HepG2 (cell line): ENCODE results near the gene SLC8B1. TPM values are rescaled to one million over a fixed set of nuclear protein-coding genes. Genes with fewer than 3 reads are reported as not detected.

Experiments used
- ATAC-seq: fragments of 200-7000 bp; cut with Tn5 transposase; 3 replicates; pipeline ENCODE4 v1.9.1; 2020; ENCODE audit warnings: mild to moderate bottlenecking, moderate library complexity
- BruUV-seq: library from RNA; stranded (reverse); fragments of 400-500 nt; replicated peaks from 2 replicates; lab custom pipeline; 2021; lab: Mats Ljungman, UMichigan
- CTCF ChIA-PET: fragments of 300-600 bp; formaldehyde crosslinking; extraction: SDS; loops from one replicate; lab custom pipeline; 2021; ENCODE audit warnings: low total read pairs, inconsistent platforms, low intra/inter-chr PET ratio; lab: Yijun Ruan, JAX
- POLR2A ChIA-PET: fragments of 350-600 bp; sonication (Branson Sonifier 250); formaldehyde crosslinking; loops from one replicate; lab custom pipeline; 2020; ENCODE audit warnings: antibody characterized with exemption, inconsistent platforms; lab: Yijun Ruan, JAX
- DNase-seq: peaks from one replicate; pipeline ENCODE4 v3.0.0-alpha.2; 2015; ENCODE audit warnings: low spot score
- FAIRE-seq: peaks from 3 replicates; lab custom pipeline; 2011; peaks lifted over from hg19 to GRCh38; lab: Jason Lieb, UNC
- H2AFZ ChIP-seq: one replicate; pipeline ENCODE4 v1.6.1; 2011; ENCODE audit warnings: low read length, inconsistent platforms
- H3K27ac ChIP-seq: fragments of 300-600 bp; 3 replicates; pipeline ENCODE4 v1.8.0; 2011; ENCODE audit warnings: mixed run types, mild to moderate bottlenecking, mixed read lengths, low read length, inconsistent platforms; ENCODE audit not compliant: insufficient read depth; ENCODE audit errors: extremely low read length
- H3K27me3 ChIP-seq, 2 experiments: fragments of 200-600 bp in 1 of 2; 2 replicates in 1 of 2; 3 replicates in 1 of 2; pipeline versions ENCODE4 v1.6.0 to v1.8.0; 2011; ENCODE audit warnings: low read length in 2 of 2, mild to moderate bottlenecking in 2 of 2, moderate library complexity in 2 of 2, inconsistent platforms in 1 of 2; ENCODE audit not compliant: insufficient read depth in 2 of 2, control insufficient read depth in 1 of 2
- H3K36me3 ChIP-seq, 2 experiments: fragments of 200-600 bp in 1 of 2; replicated peaks in 1 of 2; 2 replicates in 1 of 2; 3 replicates in 1 of 2; pipeline versions ENCODE4 v1.5.1 to v1.8.0; 2011; ENCODE audit warnings: low read length in 2 of 2, inconsistent platforms in 1 of 2; ENCODE audit not compliant: insufficient read depth in 2 of 2, control insufficient read depth in 1 of 2
- H3K4me1 ChIP-seq: 2 replicates; pipeline ENCODE4 v1.5.1; 2012; ENCODE audit warnings: low read length, inconsistent platforms; ENCODE audit not compliant: insufficient read depth
- H3K4me2 ChIP-seq: 2 replicates; pipeline ENCODE4 v1.6.0; 2011; ENCODE audit warnings: low read depth, low read length, inconsistent platforms
- H3K4me3 ChIP-seq, 3 experiments: fragments of 200-600 bp in 1 of 3; sonication (generic), shearing (Covaris generic) in 1 of 3; replicated peaks in 1 of 3; 2 replicates each; pipeline ENCODE4 v1.5.1; 2011 to 2016; ENCODE audit warnings: low read length in 3 of 3, inconsistent platforms in 2 of 3, low read depth in 2 of 3, mild to moderate bottlenecking in 2 of 3, control low read depth in 1 of 3, mixed read lengths in 1 of 3; ENCODE audit not compliant: insufficient read depth in 1 of 3
- H3K79me2 ChIP-seq: one replicate; pipeline ENCODE4 v1.6.1; 2011; ENCODE audit warnings: low read length, inconsistent platforms; ENCODE audit not compliant: insufficient read depth
- H3K9ac ChIP-seq: 2 replicates; pipeline ENCODE4 v1.6.0; 2011; ENCODE audit warnings: mild to moderate bottlenecking, low read depth, low read length, inconsistent platforms; ENCODE audit not compliant: insufficient read depth
- H3K9me3 ChIP-seq: 2 replicates; pipeline ENCODE4 v1.5.1; 2012; ENCODE audit warnings: mild to moderate bottlenecking, low read length
- H4K20me1 ChIP-seq: 2 replicates; pipeline ENCODE4 v1.6.0; 2011; ENCODE audit warnings: inconsistent platforms, mild to moderate bottlenecking, low read length, moderate library complexity; ENCODE audit not compliant: insufficient read depth
- BRCA1 ChIP-seq: sonication (generic); formaldehyde crosslinking; IDR thresholded peaks from 2 replicates; pipeline ENCODE4 v1.4.0; 2020; ENCODE audit warnings: missing genetic modification reagents
- DNMT3B ChIP-seq: conservative IDR thresholded peaks from 2 replicates; pipeline ENCODE4 v1.6.1; 2016; ENCODE audit warnings: missing biosample characterization, control low read depth
- GABPB1 ChIP-seq: IDR thresholded peaks from 2 replicates; pipeline ENCODE4 v1.6.1; 2016; ENCODE audit warnings: mild to moderate bottlenecking, missing genetic modification reagents, moderate library complexity, missing compliant biosample characterization
- HNF4G ChIP-seq, 2 experiments: sonication (generic) in 1 of 2; formaldehyde crosslinking in 1 of 2; IDR thresholded peaks; 2 replicates each; pipeline versions ENCODE4 v1.4.0 to v1.6.1; 2011 to 2020; ENCODE audit warnings: borderline replicate concordance in 2 of 2, low read depth in 2 of 2, mild to moderate bottlenecking in 2 of 2, low read length in 1 of 2, missing genetic modification reagents in 1 of 2, moderate library complexity in 1 of 2
- HOXA7 ChIP-seq: sonication (generic); formaldehyde crosslinking; IDR thresholded peaks from 2 replicates; pipeline ENCODE4 v1.8.1; 2022; ENCODE audit warnings: mild to moderate bottlenecking, missing genetic modification reagents, moderate library complexity
- ISX ChIP-seq: sonication (generic); formaldehyde crosslinking; conservative IDR thresholded peaks from 2 replicates; pipeline ENCODE4 v1.5.0; 2020; ENCODE audit warnings: missing genetic modification reagents
- KDM6A ChIP-seq: IDR thresholded peaks from 2 replicates; pipeline ENCODE4 v1.6.1; 2016; ENCODE audit warnings: low read depth
- MAX ChIP-seq: IDR thresholded peaks from 2 replicates; pipeline ENCODE4 v1.6.1; 2012; ENCODE audit warnings: inconsistent platforms
- NFE2L1 ChIP-seq: sonication (generic); formaldehyde crosslinking; IDR thresholded peaks from 2 replicates; pipeline ENCODE4 v1.4.0; 2020; ENCODE audit warnings: missing genetic modification reagents, mild to moderate bottlenecking, borderline replicate concordance
- NR2F6 ChIP-seq, 2 experiments: IDR thresholded peaks; 2 replicates each; pipeline ENCODE4 v1.6.1; 2016; ENCODE audit warnings: antibody characterized with exemption in 1 of 2, mild to moderate bottlenecking in 1 of 2
- RARA ChIP-seq: IDR thresholded peaks from 2 replicates; pipeline ENCODE4 v1.6.1; 2016; ENCODE audit warnings: missing genetic modification reagents, missing compliant biosample characterization
- SAP130 ChIP-seq: IDR thresholded peaks from 2 replicates; pipeline ENCODE4 v1.6.1; 2016; ENCODE audit warnings: low read depth
- SKI ChIP-seq: fragments of 450-650 bp; IDR thresholded peaks from one replicate; pipeline ENCODE4 v1.6.1; 2018; ENCODE audit warnings: mild to moderate bottlenecking; ENCODE audit not compliant: partially characterized antibody
- SMAD1 ChIP-seq: sonication (generic); formaldehyde crosslinking; IDR thresholded peaks from 2 replicates; pipeline ENCODE4 v1.4.0; 2020; ENCODE audit warnings: missing genetic modification reagents, low read depth, mild to moderate bottlenecking, borderline replicate concordance
- SOX5 ChIP-seq: IDR thresholded peaks from 2 replicates; pipeline ENCODE4 v1.6.1; 2016; ENCODE audit warnings: borderline replicate concordance
- SOX6 ChIP-seq, 2 experiments: fragments of 450-650 bp in 1 of 2; sonication (generic) in 1 of 2; formaldehyde crosslinking in 1 of 2; IDR thresholded peaks; 2 replicates each; pipeline versions ENCODE4 v1.4.0 to v1.6.1; 2017 to 2020; ENCODE audit warnings: antibody characterized with exemption in 1 of 2, mild to moderate bottlenecking in 1 of 2, missing genetic modification reagents in 1 of 2
- TERF1 ChIP-seq: sonication (generic); formaldehyde crosslinking; IDR thresholded peaks from 2 replicates; pipeline ENCODE4 v1.8.0; 2022; ENCODE audit warnings: mild to moderate bottlenecking, missing genetic modification reagents, moderate library complexity
- U2AF1 ChIP-seq: fragments of 200-400 bp; formaldehyde crosslinking; optimal IDR thresholded peaks from 2 replicates; pipeline ENCODE3; 2017; ENCODE audit warnings: mild to moderate bottlenecking, low read depth, low read length
- ZNF205 ChIP-seq: IDR thresholded peaks from 2 replicates; pipeline ENCODE4 v1.6.1; 2018; ENCODE audit warnings: missing biosample characterization, missing genetic modification reagents
- ZNF24 ChIP-seq: fragments of 450-650 bp; IDR thresholded peaks from 2 replicates; pipeline ENCODE4 v1.6.1; 2017; ENCODE audit warnings: antibody characterized with exemption, mild to moderate bottlenecking
- ZNF543 ChIP-seq: sonication (generic); formaldehyde crosslinking; IDR thresholded peaks from 2 replicates; pipeline ENCODE4 v1.4.0; 2020; ENCODE audit warnings: mild to moderate bottlenecking, missing genetic modification reagents
- ZNF691 ChIP-seq: sonication (generic); formaldehyde crosslinking; IDR thresholded peaks from 2 replicates; pipeline ENCODE4 v1.4.0; 2020; ENCODE audit warnings: missing genetic modification reagents, low read depth, mild to moderate bottlenecking, borderline replicate concordance
- WGBS: methylation state at CpG from one replicate; pipeline ENCODE4 v1.1.6; 2017; ENCODE audit warnings: low lambda C conversion rate; 5-methylcytosine and 5-hydroxymethylcytosine counted together
- in situ Hi-C: cut with HindIII; loops from 2 replicates; pipeline ENCODE4 v1.10.0; 2017; ENCODE audit warnings: low pct_unique_long_range_greater_than_20kb; ENCODE audit not compliant: extremely low pct_ligation_motif_present
- intact Hi-C: fragments of 100-400 bp; cut with micrococcal nuclease; formaldehyde crosslinking; loops from one replicate; pipeline ENCODE4 v1.10.0; 2022; ENCODE audit not compliant: unreplicated experiment
- polyA plus RNA-seq, 8 experiments: library from polyadenylated mRNA; depleted of rRNA in 3 of 8; stranded (reverse) in 7 of 8; unstranded in 1 of 8; fragments of >200 nt; fragmentation: Illumina TruSeq in 4 of 8; extraction: Trizol in 4 of 8; gene quantifications; 2 replicates each; pipeline versions ENCODE4 v1.2.1 to v1.2.3, GENCODE V29; 2011 to 2016; ENCODE audit warnings: low read depth in 4 of 8, missing spikeins in 1 of 8, mixed read lengths in 1 of 8; ENCODE audit not compliant: insufficient read depth in 1 of 8
- total RNA-seq, 5 experiments: library from RNA; depleted of rRNA; stranded (reverse); fragments of >200 nt; fragmentation: Illumina TruSeq; extraction: Trizol; gene quantifications; 2 replicates each; pipeline ENCODE4 v1.2.3, GENCODE V29; 2016; ENCODE audit warnings: low read depth in 1 of 5
- TF ChIP-seq, protein P1 (sequence below): sonication (generic); formaldehyde crosslinking; IDR thresholded peaks from 2 replicates; pipeline ENCODE4 v1.4.0; 2020; ENCODE audit warnings: mild to moderate bottlenecking, missing genetic modification reagents

Gene SLC8B1
- total and polyA plus RNA-seq, 2 of the 13 experiments (the other 11 are each of a cell fraction or from before 2014, with no cell fraction given) = 6.8 to 8.0 TPM

DNA sequence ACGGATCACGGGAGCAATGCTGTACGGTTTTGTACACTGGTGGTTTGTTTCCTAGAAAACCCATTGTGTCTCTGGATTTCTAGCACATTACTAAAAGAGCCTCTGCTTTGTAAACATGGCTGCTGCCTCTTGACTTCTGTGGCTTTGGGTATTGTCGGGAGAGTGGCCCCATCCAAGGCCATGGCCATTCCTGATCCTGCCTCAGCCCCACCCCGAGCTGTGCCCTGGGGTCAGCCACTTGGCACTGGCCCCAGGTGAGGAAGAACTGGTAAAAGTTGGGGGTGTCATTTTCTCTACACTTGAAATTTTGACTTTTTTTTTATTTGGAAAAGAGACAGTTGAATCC lies 36.5 kb downstream of the SLC8B1 start:
- Histone ChIP-seq H3K4me1 (peaks cover 34% of the 10 kb centered on the region), H3K27ac (no peak overlapping the region), H3K9me3 (no peaks in the 10 kb centered on the region), H3K79me2 (no peaks in the 10 kb centered on the region), H3K4me2 (no peak overlapping the region), H3K27me3 (no peaks in the 10 kb centered on the region), H3K9ac (no peak overlapping the region), H3K36me3 (peaks cover 4 to 5% of the 10 kb centered on the region in 2 experiments; a peak in 3 of 5 replicates), H4K20me1 (no peaks in the 10 kb centered on the region), H2AFZ (no peak overlapping the region), H3K4me3 (no peak overlapping the region)
- ChIA-PET POLR2A (interaction anchor here (1.0 kb wide), 1 partner anchor 113 kb away, joined by 3 read pairs; the partner anchor contains the start of genes DDX54 and RITA1), CTCF (no interaction called here)
- WGBS = 53% methylated on average over 5 of the region's 5 CpGs
- BruUV-seq = no TSS peak
- DNase-seq (no peak), ATAC-seq (no peak), FAIRE-seq (no peak)
- in situ Hi-C loops (no loop called here), intact Hi-C loops (loop anchor here (1.0 kb wide), 1 partner anchor 77 kb away; the partner anchor contains the start of gene TPCN1)
- TF ChIP-seq SMAD1 (CRISPR knock-in tag) (no peak), BRCA1 (CRISPR knock-in tag) (no peak), MAX (no peak), U2AF1 (no peak), TERF1 (CRISPR knock-in tag) (no peak), SAP130 (CRISPR knock-in tag) (no peak), NFE2L1 (CRISPR knock-in tag) (no peak), ISX (CRISPR knock-in tag) (no peak), GABPB1 (no peak), NR2F6 (IDR thresholded peaks at IDR 0.05) (no peak), NR2F6 (CRISPR knock-in tag; IDR thresholded peaks at IDR 0.05) (0 out of 2 replicates have a peak, but pooled peaks have one; percentile 42), SKI (no peak), ZNF24 (no peak), SOX6 (IDR thresholded peaks at IDR 0.05) (no peak), SOX6 (CRISPR knock-in tag; IDR thresholded peaks at IDR 0.05) (peak; percentile 62), HNF4G (IDR thresholded peaks at IDR 0.05; ENCODE audit: borderline replicate concordance, low read depth, low read length) (no peak), HNF4G (CRISPR knock-in tag; IDR thresholded peaks at IDR 0.05; ENCODE audit: borderline replicate concordance, low read depth) (no peak), SOX5 (CRISPR knock-in tag) (peak; percentile 67; the same call in 1 of the 2 replicates), HOXA7 (no peak), ZNF543 (CRISPR knock-in tag) (no peak), ZNF691 (CRISPR knock-in tag) (no peak), ZNF205 (CRISPR knock-in tag) (no peak), KDM6A (CRISPR knock-in tag) (no peak), DNMT3B (CRISPR knock-in tag) (no peak), RARA (CRISPR knock-in tag) (peak; percentile 82)
- TF ChIP-seq, protein P1, sequence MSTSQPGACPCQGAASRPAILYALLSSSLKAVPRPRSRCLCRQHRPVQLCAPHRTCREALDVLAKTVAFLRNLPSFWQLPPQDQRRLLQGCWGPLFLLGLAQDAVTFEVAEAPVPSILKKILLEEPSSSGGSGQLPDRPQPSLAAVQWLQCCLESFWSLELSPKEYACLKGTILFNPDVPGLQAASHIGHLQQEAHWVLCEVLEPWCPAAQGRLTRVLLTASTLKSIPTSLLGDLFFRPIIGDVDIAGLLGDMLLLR (CRISPR knock-in tag) = no peak
